ENCODE data around the gene NOX5. TPM values are rescaled to one million over a fixed set of nuclear protein-coding genes. Genes with fewer than 3 reads are reported as not detected.

Gene NOX5
- total and polyA plus RNA-seq, 10 donors = 0.36 to 29.2 (median 13.5) TPM

DNA sequence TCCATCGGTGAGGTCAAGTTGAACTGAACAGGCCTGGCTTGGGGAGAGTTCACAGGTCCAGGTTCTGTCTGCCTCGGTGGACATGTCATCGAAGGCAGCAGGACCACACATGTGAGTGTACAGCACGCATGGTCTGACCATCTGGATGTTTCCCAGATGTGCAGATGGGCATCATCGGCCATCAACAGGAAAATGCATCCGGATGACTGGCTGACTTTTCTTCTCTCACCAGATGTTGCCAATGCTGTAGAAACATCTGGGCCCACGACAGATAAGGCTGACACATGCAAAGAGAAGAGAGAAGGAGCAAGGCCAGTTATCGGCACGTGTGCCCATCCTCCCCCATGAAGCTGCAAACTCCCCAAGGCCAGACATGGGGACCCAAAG is 45.1 kb downstream of the NOX5 start:
- Histone ChIP-seq H3K4me1 (peaks cover 0 to 25% (median 7%) of the 10 kb centered on the region in 6 donors), H3K9me3 (no peaks in the 10 kb centered on the region), H3K27ac (no peak overlapping the region), H3K27me3 (replicated peaks in 1 of 7) (peaks cover 0 to 12% (median 0%) of the 10 kb centered on the region in 7 donors), H3K36me3 (no peaks in the 10 kb centered on the region), H3K4me3 (no peak overlapping the region)
- intact Hi-C loops (cut with DNase I; ENCODE audit: low total_unique reads) = loop anchor here (2.0 to 5.0 kb wide), 2 partner anchors 203 to 335 kb away; no protein-coding TSS in a partner anchor
- no peak for TF ChIP-seq POLR2A (IDR thresholded peaks at IDR 0.05)
- TF ChIP-seq POLR2AphosphoS5 (IDR thresholded peaks at IDR 0.05) = no peak
- TF ChIP-seq, protein P1, sequence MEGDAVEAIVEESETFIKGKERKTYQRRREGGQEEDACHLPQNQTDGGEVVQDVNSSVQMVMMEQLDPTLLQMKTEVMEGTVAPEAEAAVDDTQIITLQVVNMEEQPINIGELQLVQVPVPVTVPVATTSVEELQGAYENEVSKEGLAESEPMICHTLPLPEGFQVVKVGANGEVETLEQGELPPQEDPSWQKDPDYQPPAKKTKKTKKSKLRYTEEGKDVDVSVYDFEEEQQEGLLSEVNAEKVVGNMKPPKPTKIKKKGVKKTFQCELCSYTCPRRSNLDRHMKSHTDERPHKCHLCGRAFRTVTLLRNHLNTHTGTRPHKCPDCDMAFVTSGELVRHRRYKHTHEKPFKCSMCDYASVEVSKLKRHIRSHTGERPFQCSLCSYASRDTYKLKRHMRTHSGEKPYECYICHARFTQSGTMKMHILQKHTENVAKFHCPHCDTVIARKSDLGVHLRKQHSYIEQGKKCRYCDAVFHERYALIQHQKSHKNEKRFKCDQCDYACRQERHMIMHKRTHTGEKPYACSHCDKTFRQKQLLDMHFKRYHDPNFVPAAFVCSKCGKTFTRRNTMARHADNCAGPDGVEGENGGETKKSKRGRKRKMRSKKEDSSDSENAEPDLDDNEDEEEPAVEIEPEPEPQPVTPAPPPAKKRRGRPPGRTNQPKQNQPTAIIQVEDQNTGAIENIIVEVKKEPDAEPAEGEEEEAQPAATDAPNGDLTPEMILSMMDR (IDR thresholded peaks at IDR 0.05 in 8 of 11, conservative IDR thresholded peaks at IDR 0.05 in 3 of 11) = no peak
- WGBS, 5 donors = 84 to 91% (median 88%) methylated on average over 9 of the region's 9 CpGs
- DNase-seq = no peak

GRCh38 chr15:69060041-69060481 is 45.6 kb downstream of the NOX5 start:
- intact Hi-C loops (cut with DNase I; ENCODE audit: low total_unique reads) = no loop called here
- 83 to 90% (median 86%) methylated on average over 6 of the region's 6 CpGs for WGBS, 5 donors

GRCh38 chr15:69060744-69061143 is 46.2 kb downstream of the NOX5 start:
- H3K9me3 ChIP-seq = no peaks in the 10 kb centered on the region
- TF ChIP-seq POLR2AphosphoS5 (IDR thresholded peaks at IDR 0.05) (no peak), POLR2A (IDR thresholded peaks at IDR 0.05) (no peak)
- TF ChIP-seq, protein P1 (IDR thresholded peaks at IDR 0.05 in 8 of 11, conservative IDR thresholded peaks at IDR 0.05 in 3 of 11) = no peak
- peaks cover 0 to 12% (median 0%) of the 10 kb centered on the region in 7 donors for H3K27me3 ChIP-seq (replicated peaks in 1 of 7)
- no peaks in the 10 kb centered on the region for H3K36me3 ChIP-seq
- H3K4me3 ChIP-seq = no peak overlapping the region
- 57 to 75% (median 67%) methylated on average over 4 of the region's 4 CpGs for WGBS, 5 donors
- DNase-seq = no peak
- intact Hi-C loops (cut with DNase I; ENCODE audit: low total_unique reads) = no loop called here
- H3K27ac ChIP-seq = no peak overlapping the region
- peaks cover 0 to 25% (median 7%) of the 10 kb centered on the region in 6 donors for H3K4me1 ChIP-seq

More at GRCh38 chr15:69060041-69060481, 45.6 kb downstream of the NOX5 start:
- Histone ChIP-seq H3K9me3 (no peaks in the 10 kb centered on the region), H3K4me3 (no peak overlapping the region), H3K27ac (no peak overlapping the region), H3K4me1 (peaks cover 0 to 25% (median 7%) of the 10 kb centered on the region in 6 donors), H3K36me3 (no peaks in the 10 kb centered on the region), H3K27me3 (replicated peaks in 1 of 7) (peaks cover 0 to 12% (median 0%) of the 10 kb centered on the region in 7 donors)
- no peak for DNase-seq
- TF ChIP-seq POLR2A (IDR thresholded peaks at IDR 0.05) = no peak

DNA sequence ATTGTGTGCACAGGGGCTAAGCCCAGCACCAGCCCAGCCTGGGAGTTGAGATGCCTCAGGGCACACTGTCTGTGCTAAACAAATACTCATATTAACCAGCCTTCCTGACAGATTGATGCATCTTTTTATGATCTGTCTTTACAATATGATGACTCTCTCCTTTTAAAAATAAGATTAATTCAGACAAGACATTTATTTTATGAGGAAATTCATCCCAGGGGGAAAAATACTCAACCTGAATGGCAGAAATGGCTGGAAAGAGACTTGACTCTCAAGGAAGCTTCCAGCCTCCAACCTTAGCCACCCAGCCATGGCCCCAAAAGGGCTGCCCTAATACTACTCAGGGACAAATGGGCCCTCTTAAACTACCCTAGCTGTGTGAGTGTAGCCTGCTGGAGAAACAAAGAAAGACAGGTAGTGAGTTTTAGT is 46.9 kb downstream of the NOX5 start:
- Histone ChIP-seq H3K27ac (no peak overlapping the region), H3K4me1 (peaks cover 0 to 25% (median 7%) of the 10 kb centered on the region in 6 donors), H3K4me3 (no peak overlapping the region), H3K36me3 (no peaks in the 10 kb centered on the region), H3K27me3 (replicated peaks in 1 of 7) (peaks cover 0 to 8% (median 0%) of the 10 kb centered on the region in 7 donors), H3K9me3 (no peaks in the 10 kb centered on the region)
- intact Hi-C loops (cut with DNase I; ENCODE audit: low total_unique reads) = no loop called here
- no peak for DNase-seq
- no peak for TF ChIP-seq POLR2A (IDR thresholded peaks at IDR 0.05)
- no peak for TF ChIP-seq POLR2AphosphoS5 (IDR thresholded peaks at IDR 0.05)
- TF ChIP-seq, protein P1 (IDR thresholded peaks at IDR 0.05 in 8 of 11, conservative IDR thresholded peaks at IDR 0.05 in 3 of 11) = no peak
